GM19372 (cell line): ENCODE data around the gene MUC5AC.
"Not testable (repeated sequence)": the region's sequence is repeated elsewhere in the genome, so short reads cannot be mapped to it uniquely, and the experiment has no call there.

Source experiments
- ATAC-seq: cut with Tn5 transposase; IDR thresholded peaks from one replicate; pipeline ENCODE4 v1.9.1; 2021; ENCODE audit warnings: mild to moderate bottlenecking, low read depth, moderate library complexity; ENCODE audit not compliant: unreplicated experiment

Gene MUC5AC

GRCh38 chr11:1231396-1232020 lies 73.8 kb downstream of the MUC5AC start:
- ATAC-seq, result no peak

- no peak for ATAC-seq
Observed at GRCh38 chr11:1232021-1232882, 74.5 kb downstream of the MUC5AC start.

- no peak for ATAC-seq
Observed at GRCh38 chr11:1232883-1233321, 75.1 kb downstream of the MUC5AC start.

GRCh38 chr11:1233351-1234053 lies 75.7 kb downstream of the MUC5AC start:
- no peak for ATAC-seq

- no peak for ATAC-seq
Observed at GRCh38 chr11:1234054-1234720, 76.4 kb downstream of the MUC5AC start.

GRCh38 chr11:1234771-1235305 lies 77.1 kb downstream of the MUC5AC start:
- ATAC-seq, result no peak

GRCh38 chr11:1235306-1235900 lies 77.7 kb downstream of the MUC5AC start:
- no peak for ATAC-seq

GRCh38 chr11:1235901-1236315 lies 78.2 kb downstream of the MUC5AC start:
- no peak for ATAC-seq

GRCh38 chr11:1236316-1237127 lies 78.8 kb downstream of the MUC5AC start:
- no peak for ATAC-seq

- no peak for ATAC-seq
Observed at GRCh38 chr11:1237128-1237580, 79.4 kb downstream of the MUC5AC start.

GRCh38 chr11:1237851-1238250 lies 80.1 kb downstream of the MUC5AC start:
- ATAC-seq, result no peak

- ATAC-seq, result no peak
Observed at GRCh38 chr11:1238767-1239595, 81.2 kb downstream of the MUC5AC start.

- no peak for ATAC-seq
Observed at GRCh38 chr11:1239596-1240205, 81.9 kb downstream of the MUC5AC start.

- ATAC-seq, result no peak
Observed at GRCh38 chr11:1240771-1241170, 83.0 kb downstream of the MUC5AC start.

- no peak for ATAC-seq
Observed at GRCh38 chr11:1241706-1242105, 84.0 kb downstream of the MUC5AC start.

GRCh38 chr11:1242289-1242688 lies 84.5 kb downstream of the MUC5AC start:
- no peak for ATAC-seq

- ATAC-seq, result not testable (repeated sequence)
Observed at GRCh38 chr11:1242751-1243150, 85.0 kb downstream of the MUC5AC start.

- not testable (repeated sequence) for ATAC-seq
Observed at GRCh38 chr11:1243521-1243920, 85.8 kb downstream of the MUC5AC start.
